GM18861 (cell line): ENCODE data around the gene FAM181A.

ENCODE experiments used
- ATAC-seq: cut with Tn5 transposase; IDR thresholded peaks from one replicate; pipeline ENCODE4 v1.9.1; 2021; ENCODE audit not compliant: unreplicated experiment

The FAM181A gene

DNA sequence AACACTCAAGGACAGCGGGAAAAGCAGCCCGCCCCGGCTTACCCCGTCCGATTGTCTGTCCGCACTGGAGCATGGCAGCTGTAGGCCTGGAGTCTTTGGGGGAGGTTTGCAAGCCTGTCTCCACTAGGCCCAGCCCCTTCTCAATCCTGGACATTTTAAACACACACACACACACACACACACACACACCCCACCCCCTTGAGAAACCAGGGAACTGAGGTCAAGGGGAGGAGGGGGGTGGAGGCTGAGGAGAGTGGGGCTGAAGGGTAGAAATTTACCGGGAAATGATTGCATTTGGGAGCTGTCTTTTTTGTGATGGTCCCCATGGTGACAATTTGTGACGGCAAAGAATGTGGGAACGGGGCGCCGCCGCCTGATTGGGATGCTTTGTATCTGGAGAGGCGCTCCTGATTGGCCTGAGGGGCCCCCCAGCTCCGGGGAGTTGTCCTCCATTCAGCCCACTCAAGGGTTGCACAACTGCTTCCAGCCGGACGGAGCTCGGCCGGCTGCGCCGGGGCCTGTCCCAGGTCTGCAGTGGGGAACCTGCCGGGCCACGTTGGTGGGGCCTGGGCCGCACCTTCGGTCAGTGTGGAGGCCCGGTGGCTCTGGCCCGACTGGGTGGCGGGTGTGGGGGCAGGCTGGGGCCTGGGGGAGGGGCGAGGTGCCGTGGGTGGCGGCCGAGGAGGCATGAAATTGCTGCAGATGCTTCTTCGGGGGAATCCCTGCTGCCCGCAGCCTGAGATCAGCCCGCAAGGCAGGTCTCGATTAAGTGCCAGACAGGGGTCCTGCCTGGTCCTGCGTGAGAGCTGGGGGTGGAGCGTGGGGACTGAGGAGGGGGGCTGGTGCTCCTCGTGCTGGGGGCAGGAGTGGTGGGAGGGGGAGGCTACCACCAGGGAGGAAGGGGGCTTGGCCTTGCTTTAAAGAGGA lies at the start of gene FAM181A:
Gene FAM181A (plus strand): TSS at position 472 of the 927 bp plus-strand sequence. CDS start 942 bp downstream, outside the sequence.
- no peak for ATAC-seq

DNA sequence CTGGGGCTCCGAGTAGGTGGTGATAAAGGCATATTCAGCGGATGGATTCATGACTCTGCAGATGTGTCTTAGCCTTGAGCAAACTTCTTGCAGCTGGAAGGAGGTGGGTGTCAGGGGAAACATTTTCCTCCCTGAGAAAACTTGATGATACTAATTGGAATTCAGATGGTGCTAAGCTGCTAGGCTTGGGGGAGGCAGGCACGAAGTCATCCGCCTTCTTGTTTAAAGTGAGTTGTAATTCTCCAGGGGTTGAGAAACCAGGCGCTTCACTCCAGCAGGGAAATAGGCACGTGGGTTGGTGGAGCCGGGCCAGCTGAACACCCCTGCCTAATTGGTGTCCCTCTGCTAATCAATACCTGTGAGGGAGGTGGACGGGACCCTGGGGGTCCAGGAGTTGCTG lies 48.9 kb upstream of the FAM181A start:
- no peak for ATAC-seq

DNA sequence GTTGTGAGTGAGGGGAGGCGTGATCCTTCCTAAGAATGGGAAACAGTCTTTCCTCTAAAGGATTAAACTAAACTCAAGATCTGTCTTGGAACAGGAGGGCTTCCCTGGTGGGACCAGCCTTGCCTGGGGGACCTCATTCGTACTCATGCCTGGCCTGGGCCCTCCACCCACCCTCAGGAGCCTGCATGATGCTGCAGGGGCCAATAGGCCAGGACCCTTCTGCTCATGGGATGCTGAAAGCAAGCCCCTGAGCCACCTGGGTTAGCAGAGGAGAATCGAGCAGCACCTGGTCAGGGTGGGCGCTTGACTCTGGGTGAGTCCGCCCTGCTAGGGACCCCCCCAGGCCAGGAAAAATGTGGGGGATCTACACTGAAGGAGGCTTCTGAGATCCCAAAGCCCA lies 48.3 kb upstream of the FAM181A start:
- ATAC-seq = no peak

DNA sequence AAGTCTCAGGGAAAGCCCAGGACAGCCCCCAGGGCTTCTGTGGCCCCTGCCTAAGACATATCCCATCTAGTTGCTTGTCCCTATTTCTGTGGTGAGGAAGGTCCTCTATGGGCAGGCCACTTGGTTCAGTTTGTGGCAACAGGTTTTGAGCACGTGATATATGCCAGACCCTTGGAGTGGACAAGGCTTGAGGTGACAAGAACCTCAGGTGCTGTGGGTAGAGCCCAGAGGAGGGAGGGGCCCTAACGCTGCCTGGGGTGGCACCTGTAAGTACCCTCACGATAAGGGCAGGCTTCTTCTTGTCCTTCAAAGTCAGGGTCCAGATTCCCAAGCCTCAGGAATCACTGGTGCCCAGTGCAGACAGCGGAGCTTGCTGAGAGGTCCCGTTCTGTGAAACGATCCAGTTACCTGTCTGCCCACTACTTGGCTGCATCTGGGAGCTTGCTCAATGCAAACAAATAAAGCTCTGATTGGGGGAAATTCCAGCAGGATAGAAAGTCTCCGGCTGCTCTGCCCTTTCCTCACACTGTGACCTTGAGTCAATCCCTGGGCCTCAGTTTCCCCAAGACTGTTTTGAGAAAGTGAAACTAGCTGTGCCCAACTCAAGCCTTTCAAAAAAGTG lies 47.7 kb upstream of the FAM181A start:
- no peak for ATAC-seq

DNA sequence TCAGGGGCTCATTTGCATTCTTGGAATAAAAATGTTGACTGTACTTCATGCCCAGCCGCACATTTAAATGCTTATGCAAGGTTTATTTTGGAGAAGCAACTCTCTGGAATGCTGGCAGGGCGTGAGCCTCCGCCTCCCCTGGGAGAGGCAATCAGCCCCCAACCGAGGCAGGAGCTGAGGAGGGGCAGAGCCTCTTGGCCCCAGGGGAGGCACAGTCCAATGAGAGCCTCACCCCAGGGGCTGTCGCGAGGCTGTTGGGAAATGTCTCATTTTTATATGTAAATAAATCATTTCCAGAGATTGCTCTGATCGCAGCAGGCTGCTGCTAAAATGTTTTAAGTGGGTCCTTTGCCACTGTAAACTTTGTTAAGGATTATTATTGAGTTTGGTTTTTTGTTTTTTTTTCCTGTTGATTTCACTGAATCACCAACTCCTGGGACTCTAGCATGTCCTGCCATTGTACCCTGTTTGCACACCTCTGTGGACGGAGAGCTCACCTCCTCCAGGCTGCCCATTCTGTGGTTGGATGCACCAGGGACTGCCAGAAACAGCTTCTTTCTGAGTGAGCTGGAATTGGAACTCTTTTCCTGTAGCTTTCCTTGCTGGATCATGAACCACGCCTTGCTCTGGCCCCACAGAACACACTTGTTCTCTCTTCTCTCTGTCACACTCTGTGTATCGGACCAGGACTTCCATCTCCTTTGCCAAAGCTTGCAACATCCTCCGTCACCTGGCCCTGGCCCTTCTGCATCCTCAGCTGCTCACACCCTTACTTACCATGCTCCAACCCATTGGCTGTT lies 46.9 kb upstream of the FAM181A start:
- ATAC-seq = no peak

DNA sequence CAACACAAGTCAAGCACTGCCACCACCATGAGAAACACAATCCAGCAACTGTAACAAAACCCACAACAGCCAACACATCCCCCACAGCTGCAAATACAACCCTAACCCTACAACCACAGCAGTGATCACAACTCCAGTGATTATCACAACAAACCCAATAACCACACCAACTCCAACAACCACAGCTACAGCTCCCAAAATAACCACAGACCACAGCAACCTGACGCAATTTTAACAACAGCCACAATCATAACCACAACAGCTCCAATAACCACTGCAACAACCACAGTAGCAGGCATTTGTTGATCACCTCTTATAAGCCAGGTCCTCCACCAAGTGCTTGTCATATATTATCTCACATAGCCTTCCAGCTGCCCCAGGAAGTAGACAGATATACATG lies 42.2 kb upstream of the FAM181A start:
- no peak for ATAC-seq

DNA sequence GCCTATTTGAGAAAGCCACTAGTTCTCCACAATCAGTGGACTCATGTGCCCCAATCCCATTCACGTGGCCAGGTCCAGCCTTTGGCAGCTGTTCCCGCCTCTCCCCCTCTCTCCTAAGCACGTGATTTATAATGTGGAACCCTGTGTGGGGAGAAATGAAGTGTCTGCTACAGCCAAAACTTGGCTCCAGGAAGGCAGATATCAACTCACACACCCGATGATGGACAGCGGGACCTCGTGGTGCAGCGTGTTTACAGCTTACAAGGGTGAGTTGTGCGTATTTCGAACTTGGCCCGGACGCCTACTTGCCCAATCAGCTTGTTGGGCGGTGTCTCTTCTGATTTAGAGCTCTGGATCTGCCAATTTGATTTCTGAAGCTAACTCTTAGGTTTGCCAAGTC lies 38.1 kb upstream of the FAM181A start:
- no peak for ATAC-seq

DNA sequence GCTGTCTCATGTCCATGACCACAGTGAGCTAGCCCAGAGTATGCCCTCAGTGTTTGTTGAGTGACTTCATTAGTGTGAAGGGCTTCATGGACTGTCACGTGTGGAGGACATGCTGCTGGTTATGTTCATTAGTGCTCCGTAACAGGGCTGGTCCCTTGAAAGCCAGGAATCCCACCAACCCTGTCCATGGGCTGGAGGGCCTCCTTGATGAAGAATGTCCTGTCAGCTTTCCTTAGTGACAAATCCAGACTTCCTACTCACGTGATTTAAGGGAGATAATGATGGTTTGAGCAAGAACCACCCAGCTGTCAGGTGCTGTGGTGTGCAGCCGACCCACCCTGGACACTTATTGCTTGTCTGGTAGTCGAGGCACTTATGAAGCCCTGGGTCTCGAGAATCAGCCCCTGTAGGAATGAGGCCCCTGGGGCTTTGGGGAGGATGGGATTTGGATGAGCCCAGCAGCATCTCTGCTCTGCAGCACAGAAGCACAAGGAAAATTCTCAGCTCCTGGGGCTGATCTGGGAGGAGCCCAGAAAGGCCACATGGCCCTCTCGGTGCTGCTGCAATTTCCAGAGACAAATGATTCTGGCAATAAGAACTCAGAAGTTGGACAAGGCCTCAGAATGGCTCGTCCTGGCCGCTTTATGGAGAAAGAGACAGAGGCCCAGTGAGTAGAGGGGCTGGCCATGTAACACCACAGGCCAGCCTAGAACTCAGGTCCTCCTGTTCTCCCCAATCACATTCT lies 37.2 kb upstream of the FAM181A start:
- ATAC-seq = no peak

DNA sequence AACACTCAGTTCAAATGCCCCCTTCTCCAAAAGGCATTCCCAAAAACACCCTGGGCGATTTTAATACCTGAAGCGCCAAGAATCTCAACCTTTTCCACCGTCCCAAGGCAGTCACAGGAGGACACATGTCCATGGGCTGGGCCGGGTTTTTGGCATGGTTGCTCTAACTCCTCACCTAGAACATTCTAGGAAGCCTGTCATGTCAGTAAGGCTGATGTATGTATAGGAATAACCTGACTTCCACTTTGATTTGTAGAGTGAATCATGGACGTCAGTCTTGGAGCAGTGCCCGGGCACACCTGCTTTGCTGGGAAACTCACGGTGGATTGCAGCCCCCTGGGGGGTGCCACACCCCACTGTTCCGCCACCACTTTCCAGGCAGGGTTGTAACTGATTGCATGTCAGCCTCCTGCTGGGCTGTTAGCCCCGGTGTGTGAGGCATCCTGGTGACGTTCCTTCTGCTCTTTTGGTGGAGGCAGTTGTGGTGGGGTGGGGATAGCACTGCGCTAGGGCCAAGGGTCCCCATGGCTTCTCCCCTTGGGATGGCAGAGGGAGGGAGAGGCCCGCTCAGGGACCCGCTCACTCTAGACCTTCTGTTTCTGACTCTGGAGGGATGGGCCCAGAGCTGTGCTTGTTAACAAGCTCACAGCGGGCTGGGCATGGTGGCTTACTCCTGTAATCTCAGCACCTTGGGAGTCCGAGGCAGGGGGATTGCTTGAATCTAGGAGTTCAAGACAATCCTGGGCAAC lies 35.2 kb upstream of the FAM181A start:
- no peak for ATAC-seq

DNA sequence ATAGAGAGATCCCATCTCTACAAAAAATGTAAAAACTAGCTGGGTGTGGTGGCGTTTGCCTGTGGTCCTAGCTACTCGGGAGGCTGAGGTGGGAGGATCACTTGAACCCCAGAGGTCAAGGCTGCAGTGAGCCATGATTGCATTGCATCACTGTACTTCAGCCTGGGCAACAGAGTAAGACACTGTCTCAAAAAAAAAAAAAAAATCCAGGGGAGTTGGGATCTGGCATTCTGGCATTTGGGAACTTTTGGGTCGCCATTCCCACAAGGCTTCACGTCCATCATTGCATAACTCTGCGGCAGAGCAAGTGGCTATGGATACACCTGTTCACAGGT lies 34.7 kb upstream of the FAM181A start:
- no peak for ATAC-seq

DNA sequence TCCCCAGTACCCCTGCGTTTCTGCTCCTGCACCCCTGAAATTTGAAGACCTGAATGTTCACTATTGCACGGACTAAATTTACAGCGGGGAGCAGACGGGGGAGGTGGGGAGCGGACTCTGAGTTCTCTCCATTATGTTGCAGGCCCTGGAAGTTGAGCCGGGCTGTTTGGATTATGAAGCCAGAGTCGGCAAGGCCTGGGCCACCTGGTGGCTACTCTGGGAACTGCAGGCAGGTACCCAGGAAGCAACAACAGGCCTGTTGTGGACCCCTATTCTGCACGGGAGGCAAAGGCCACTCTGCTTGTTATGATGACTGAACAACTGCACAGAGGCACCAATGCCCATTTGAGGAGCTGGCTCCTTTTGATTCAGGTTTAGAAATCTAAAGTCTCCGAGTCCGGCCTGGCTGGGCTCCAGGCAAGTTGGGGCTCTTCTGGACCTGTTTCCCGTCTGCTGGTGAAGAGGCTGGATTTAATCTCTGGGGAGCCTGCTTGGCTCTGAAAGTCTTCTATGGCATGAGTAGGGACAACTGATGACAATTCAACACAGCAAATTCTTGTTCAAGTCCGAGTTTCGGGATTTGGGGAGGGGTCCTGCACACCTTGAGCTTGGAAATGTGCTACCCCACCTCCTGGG lies 34.1 kb upstream of the FAM181A start:
- no peak for ATAC-seq

DNA sequence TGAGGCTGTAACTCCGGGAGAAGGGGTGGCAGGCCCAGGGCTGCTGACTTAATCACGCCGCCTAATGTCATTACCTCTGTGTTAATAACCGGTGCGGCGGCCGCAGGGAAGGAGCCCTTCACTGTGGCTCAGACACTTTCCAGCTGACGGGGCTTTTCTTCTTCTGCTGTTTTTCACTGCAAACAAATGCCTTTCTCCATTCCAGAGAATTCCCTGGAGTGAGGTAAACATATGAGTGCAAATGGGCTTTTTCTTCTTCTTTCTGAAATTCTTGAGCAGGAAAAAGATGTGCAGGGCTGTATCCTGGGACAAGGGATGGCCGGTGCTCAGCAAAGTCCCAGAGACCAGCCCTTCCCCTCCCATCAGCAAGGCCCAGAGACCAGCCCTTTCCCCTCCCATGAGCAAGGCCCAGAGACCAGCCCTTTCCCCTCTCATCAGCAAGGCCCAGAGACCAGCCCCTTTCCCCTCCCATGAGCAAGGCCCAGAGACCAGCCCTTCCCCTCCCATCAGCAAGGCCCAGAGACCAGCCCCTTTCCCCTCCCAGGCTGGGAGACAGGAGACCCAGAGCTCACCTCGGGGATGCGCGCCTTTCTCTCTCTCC lies 33.4 kb upstream of the FAM181A start:
- ATAC-seq = no peak

DNA sequence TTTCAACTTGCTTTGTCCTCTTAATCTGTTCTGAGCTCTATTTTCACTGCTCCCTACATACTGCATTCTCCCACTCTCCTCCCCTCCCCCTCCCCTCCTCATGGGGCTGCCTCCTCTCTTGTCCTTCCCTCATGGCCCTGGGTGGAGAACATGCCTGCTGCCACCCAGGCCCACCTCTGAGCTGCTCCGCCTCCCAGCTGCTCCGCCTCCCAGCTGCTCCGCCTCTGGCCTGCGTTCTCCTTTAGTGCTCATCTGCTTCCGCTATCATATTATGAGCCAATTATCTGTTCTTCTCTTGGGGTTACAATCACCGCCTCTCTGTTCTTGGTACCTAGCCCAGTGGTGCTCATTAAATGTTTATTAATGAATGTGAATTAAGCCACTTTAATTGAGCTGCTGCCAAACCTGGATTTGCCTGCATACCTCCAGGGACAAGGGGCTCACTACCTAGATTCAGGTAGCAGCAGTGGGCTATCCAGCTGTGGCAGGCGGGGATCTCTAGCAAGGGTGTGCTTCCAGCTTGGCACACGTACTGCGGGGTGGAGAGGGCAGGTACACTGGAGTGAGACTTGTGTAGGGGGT lies 32.0 kb upstream of the FAM181A start:
- no peak for ATAC-seq

DNA sequence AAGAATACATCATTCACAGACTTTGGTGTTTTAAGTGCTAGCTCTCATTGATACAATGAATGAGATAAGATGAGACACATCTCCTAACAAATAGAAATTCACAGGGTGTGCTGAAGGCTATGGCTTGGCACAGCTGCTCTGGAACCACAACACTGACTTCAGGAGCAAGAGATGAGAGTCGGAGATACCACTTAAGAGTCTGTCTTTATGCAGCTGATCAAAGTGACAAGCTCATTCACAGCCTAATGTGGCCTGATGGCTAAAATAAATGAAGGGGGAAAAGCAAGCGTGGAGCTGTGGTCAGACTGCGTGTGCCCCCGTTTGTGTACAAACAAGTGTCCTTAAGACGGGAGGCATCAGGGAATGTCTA lies 29.7 kb upstream of the FAM181A start:
- no peak for ATAC-seq

DNA sequence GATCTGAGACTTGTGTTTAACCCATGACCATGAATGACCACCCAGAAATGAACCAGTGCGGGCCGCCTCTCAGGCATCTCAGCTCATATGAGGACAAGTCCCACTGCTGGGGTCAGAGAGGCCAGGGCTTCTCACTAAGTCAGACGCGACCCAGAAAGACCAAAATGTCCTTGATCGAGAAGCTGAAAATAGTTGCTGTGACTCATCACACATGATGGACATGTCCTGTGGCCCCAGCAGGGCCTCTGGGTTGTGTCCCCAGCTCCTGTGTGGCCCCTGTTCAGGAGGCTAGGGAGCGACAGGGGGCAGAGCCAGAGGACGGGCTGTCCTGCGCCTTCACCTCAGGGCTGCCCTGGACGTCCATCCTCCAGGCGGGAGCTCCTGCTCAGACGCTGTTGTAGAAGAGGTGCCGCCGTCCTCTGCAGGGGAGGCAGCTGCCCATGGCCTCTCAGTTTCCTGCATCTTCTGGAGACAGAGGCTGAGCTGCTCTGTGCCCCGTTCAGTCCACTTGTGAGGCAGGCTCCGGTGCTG lies 29.0 kb upstream of the FAM181A start:
- no peak for ATAC-seq

DNA sequence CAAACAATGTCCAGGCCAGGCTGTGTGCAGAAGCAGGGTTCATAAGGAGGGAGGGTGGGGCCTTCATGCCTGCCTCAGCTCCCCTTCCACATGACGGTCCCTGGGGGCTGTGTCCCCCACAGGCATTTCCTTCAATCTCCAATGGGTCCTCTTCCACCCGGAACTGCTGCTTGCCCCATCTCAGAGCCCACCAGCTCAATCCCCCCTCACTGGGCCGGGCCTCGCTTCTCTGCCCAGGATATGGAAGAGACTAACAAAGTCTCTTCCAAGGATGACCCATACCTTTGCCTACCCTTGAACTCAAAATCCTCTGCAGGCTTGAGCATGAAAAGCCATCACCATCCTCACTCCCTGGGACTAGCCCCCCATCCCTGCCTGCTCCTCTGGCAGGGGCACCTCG lies 28.4 kb upstream of the FAM181A start:
- ATAC-seq = no peak

DNA sequence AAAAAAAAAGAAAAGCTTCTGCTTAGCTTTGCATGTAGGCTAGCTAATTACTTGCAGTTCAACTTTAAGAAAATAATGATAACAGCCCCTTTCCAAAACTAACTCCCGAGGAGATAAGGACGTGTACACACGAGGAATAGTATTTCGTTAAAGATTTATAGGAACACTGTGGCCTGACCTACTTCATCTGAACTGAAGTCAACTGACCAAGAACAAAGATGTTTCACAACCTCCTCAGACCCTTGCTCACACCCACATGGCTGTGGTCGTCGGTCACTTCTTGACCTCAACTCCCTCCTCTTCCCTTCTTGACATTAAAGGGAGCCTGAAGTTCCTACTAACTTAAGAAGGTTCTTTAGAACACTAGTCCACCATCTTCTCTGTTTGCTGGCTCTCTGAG lies 25.3 kb upstream of the FAM181A start:
- ATAC-seq = no peak

DNA sequence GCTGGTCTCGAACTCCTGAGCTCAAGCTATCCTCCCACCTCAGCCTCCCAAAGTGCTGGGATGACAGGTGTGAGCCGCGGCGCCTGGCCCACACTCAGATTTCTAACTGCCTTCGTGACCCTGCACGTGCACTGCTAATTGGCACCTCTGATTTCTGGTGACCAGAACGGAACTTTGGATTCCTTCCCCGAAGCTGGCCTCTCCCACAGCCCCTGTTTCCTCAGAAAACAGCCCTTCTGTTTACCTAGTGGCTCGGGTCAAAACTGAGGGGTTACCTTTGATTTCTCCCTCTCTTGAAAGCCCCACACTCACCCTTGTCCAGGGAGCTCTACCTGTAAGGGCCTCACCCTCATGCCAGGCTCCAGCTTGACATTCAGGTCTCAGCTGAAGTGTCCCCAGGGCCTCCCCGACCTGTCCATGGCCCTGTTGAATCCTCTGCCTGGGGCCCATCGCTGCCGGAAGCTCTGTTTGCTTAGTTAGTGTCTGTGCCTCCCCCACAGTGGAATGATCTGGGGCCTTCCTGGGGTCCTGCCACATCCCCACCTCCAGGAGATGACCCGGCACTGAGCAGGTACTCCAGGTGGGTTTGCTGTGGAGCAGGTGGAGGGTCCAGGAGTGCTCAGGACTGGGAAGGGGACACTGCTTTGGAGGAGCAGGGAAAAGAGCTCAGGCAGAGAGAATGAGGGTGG lies 24.4 kb upstream of the FAM181A start:
- no peak for ATAC-seq
